Mesenchymal stem cell (in vitro differentiated cells and primary cell): ENCODE measurements around the gene PLXNA2.

Experiments used
- DNase-seq: peaks from one replicate; pipeline ENCODE4 v3.0.0-alpha.2; 2013
- H2AFZ ChIP-seq: one replicate; pipeline ENCODE4 v1.6.1; 2013; ENCODE audit warnings: low read depth, mild to moderate bottlenecking, control low read depth, inconsistent platforms, low read length, moderate library complexity
- H2AK5ac ChIP-seq: 2 replicates; pipeline ENCODE4 v1.6.1; 2013; ENCODE audit warnings: low read length, moderate library complexity, mild to moderate bottlenecking, inconsistent platforms; ENCODE audit not compliant: severe bottlenecking
- H2BK120ac ChIP-seq: one replicate; pipeline ENCODE4 v1.6.1; 2013; ENCODE audit warnings: low read depth, mild to moderate bottlenecking, inconsistent platforms, low read length, moderate library complexity
- H2BK12ac ChIP-seq, 2 experiments: one replicate each; pipeline ENCODE4 v1.6.1; 2013; ENCODE audit warnings: inconsistent platforms in 2 of 2, low read length in 2 of 2, mild to moderate bottlenecking in 2 of 2, moderate library complexity in 2 of 2, control low read depth in 1 of 2
- H2BK15ac ChIP-seq: one replicate; pipeline ENCODE4 v1.6.1; 2013; ENCODE audit warnings: mild to moderate bottlenecking, low read depth, inconsistent platforms; ENCODE audit not compliant: poor library complexity, severe bottlenecking
- H2BK5ac ChIP-seq: 2 replicates; pipeline ENCODE4 v1.6.1; 2013; ENCODE audit warnings: low read depth, mild to moderate bottlenecking, low read length, control low read depth, inconsistent platforms; ENCODE audit not compliant: poor library complexity, severe bottlenecking
- H3K14ac ChIP-seq, 2 experiments: one replicate each; pipeline ENCODE4 v1.6.1; 2013; ENCODE audit warnings: inconsistent platforms in 2 of 2, low read length in 2 of 2, control low read depth in 1 of 2, mild to moderate bottlenecking in 1 of 2, moderate library complexity in 1 of 2
- H3K18ac ChIP-seq, 2 experiments: one replicate each; pipeline ENCODE4 v1.6.1; 2013; ENCODE audit warnings: inconsistent platforms in 2 of 2, low read length in 2 of 2, control low read depth in 1 of 2, low read depth in 1 of 2, mild to moderate bottlenecking in 1 of 2
- H3K23ac ChIP-seq, 2 experiments: one replicate each; pipeline ENCODE4 v1.6.1; 2013; ENCODE audit warnings: inconsistent platforms in 2 of 2, low read length in 2 of 2, mild to moderate bottlenecking in 2 of 2, moderate library complexity in 2 of 2, control low read depth in 1 of 2
- H3K27ac ChIP-seq: 2 replicates; pipeline ENCODE4 v1.5.1; 2013; ENCODE audit warnings: mild to moderate bottlenecking, moderate library complexity, low read length, control low read depth, inconsistent platforms; ENCODE audit not compliant: poor library complexity, severe bottlenecking
- H3K27me3 ChIP-seq, 2 experiments: 2 replicates each; pipeline versions ENCODE4 v1.6.1 to v1.7.0; 2013; ENCODE audit warnings: low read length in 2 of 2, mild to moderate bottlenecking in 2 of 2, moderate library complexity in 2 of 2, control low read depth in 1 of 2, inconsistent platforms in 1 of 2; ENCODE audit not compliant: control insufficient read depth in 1 of 2, insufficient read depth in 1 of 2
- H3K36me3 ChIP-seq, 2 experiments: 2 replicates each; pipeline versions ENCODE4 v1.6.1 to v1.7.0; 2013; ENCODE audit warnings: low read length in 2 of 2, control low read depth in 1 of 2, inconsistent platforms in 1 of 2, low read depth in 1 of 2, mild to moderate bottlenecking in 1 of 2; ENCODE audit not compliant: insufficient read depth in 2 of 2, control insufficient read depth in 1 of 2
- H3K4ac ChIP-seq, 2 experiments: one replicate each; pipeline ENCODE4 v1.6.1; 2013; ENCODE audit warnings: inconsistent platforms in 2 of 2, low read length in 2 of 2, mild to moderate bottlenecking in 2 of 2, moderate library complexity in 2 of 2, control low read depth in 1 of 2, low read depth in 1 of 2
- H3K4me1 ChIP-seq: 2 replicates; pipeline ENCODE4 v1.6.1; 2013; ENCODE audit warnings: low read depth, low read length, control low read depth; ENCODE audit not compliant: control insufficient read depth, insufficient read depth
- H3K4me2 ChIP-seq: 2 replicates; pipeline ENCODE4 v1.6.1; 2013; ENCODE audit warnings: low read length, mild to moderate bottlenecking, inconsistent platforms; ENCODE audit not compliant: poor library complexity, severe bottlenecking
- H3K4me3 ChIP-seq, 2 experiments: 2 replicates each; pipeline versions ENCODE4 v1.5.1 to v1.7.0; 2013; ENCODE audit warnings: low read length in 2 of 2, mild to moderate bottlenecking in 2 of 2, control low read depth in 1 of 2, low read depth in 1 of 2; ENCODE audit not compliant: insufficient read depth in 1 of 2
- H3K79me1 ChIP-seq: replicated peaks from 2 replicates; pipeline ENCODE4 v1.6.1; 2013; ENCODE audit warnings: mild to moderate bottlenecking, control low read depth, low read length, inconsistent platforms; ENCODE audit not compliant: poor library complexity, severe bottlenecking
- H3K9ac ChIP-seq: 2 replicates; pipeline ENCODE4 v1.7.0; 2013; ENCODE audit warnings: mild to moderate bottlenecking, low read length, moderate library complexity
- H3K9me3 ChIP-seq: 2 replicates; pipeline ENCODE4 v1.7.0; 2013; ENCODE audit warnings: mild to moderate bottlenecking, low read length; ENCODE audit not compliant: control insufficient read depth
- H4K8ac ChIP-seq: one replicate; pipeline ENCODE4 v1.6.1; 2013; ENCODE audit warnings: inconsistent platforms, mild to moderate bottlenecking, low read length, moderate library complexity
- H4K91ac ChIP-seq: one replicate; pipeline ENCODE4 v1.6.1; 2013; ENCODE audit warnings: mild to moderate bottlenecking, low read length, inconsistent platforms
- WGBS: methylation state at CpG from one replicate; pipeline ENCODE4 v1.1.7; 2013; ENCODE audit warnings: mixed read lengths; 5-methylcytosine and 5-hydroxymethylcytosine counted together

The PLXNA2 gene

DNA sequence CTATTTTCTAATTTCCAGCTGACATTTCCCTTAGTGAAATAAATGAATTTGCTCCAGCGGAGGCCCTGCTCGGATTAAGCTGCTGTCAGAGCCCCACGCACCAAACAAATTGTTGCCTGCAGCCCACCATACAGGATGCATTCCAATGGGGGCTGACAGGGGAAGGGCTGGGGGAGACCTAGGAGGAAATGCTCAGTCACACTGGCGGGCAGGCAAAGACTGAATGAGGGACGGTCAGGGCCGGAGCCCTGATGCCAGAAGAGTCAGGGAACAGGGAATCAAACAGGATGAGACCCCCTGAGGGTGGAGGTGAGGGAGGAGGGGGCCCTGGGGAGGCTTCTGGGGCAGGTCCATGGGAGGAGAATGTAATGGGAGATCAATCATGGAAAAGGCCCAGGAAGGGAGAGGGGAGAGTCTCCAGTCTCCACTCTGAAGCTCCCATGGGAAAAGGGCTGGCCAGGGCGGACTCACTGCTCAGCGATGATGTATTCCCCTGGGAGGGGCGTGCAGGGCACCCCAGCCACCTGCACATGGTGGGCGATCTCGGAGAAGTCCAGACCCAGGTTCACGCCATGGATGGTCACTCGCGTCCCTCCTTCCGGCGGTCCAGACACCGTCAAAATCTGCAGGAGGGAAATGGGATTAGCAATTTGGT, 183.8 kb downstream of the PLXNA2 start:
- no peak for DNase-seq
- Histone ChIP-seq H3K27ac (no peak overlapping the region), H3K4ac (no peak overlapping the region), H3K9ac (no peak overlapping the region), H4K8ac (no peak overlapping the region), H3K23ac (no peak overlapping the region), H2BK120ac (no peak overlapping the region), H3K79me1 (no peaks in the 10 kb centered on the region), H2AK5ac (no peak overlapping the region), H3K36me3 (peaks cover 0 to 3% of the 10 kb centered on the region in 2 experiments), H4K91ac (no peak overlapping the region), H2BK12ac (no peak overlapping the region), H3K9me3 (no peaks in the 10 kb centered on the region), H2AFZ (no peak overlapping the region), H3K14ac (no peak overlapping the region), H3K27me3 (peaks cover 0 to 9% of the 10 kb centered on the region in 2 experiments), H2BK5ac (no peak overlapping the region), H3K4me1 (peaks cover 21% of the 10 kb centered on the region), H2BK15ac (no peak overlapping the region), H3K18ac (no peak overlapping the region), H3K4me2 (no peak overlapping the region), H3K4me3 (no peak overlapping the region)
- WGBS = 91% methylated on average over 17 of the region's 17 CpGs

GRCh38 chr1:208059409-208060001, 184.7 kb downstream of the PLXNA2 start:
- Histone ChIP-seq H2BK120ac (no peak overlapping the region), H3K4ac (no peak overlapping the region), H4K91ac (no peak overlapping the region), H3K14ac (no peak overlapping the region), H3K9ac (no peak overlapping the region), H3K4me1 (peaks cover 21% of the 10 kb centered on the region), H2BK5ac (no peak overlapping the region), H3K4me2 (no peak overlapping the region), H3K36me3 (peaks cover 0 to 3% of the 10 kb centered on the region in 2 experiments), H3K27ac (no peak overlapping the region), H3K18ac (no peak overlapping the region), H2BK12ac (no peak overlapping the region), H3K4me3 (no peak overlapping the region), H3K79me1 (no peaks in the 10 kb centered on the region), H2AFZ (no peak overlapping the region), H3K9me3 (no peaks in the 10 kb centered on the region), H4K8ac (no peak overlapping the region), H3K23ac (no peak overlapping the region), H2AK5ac (no peak overlapping the region), H3K27me3 (peaks cover 0 to 9% of the 10 kb centered on the region in 2 experiments), H2BK15ac (no peak overlapping the region)
- 67% methylated on average over 6 of the region's 6 CpGs for WGBS
- no peak for DNase-seq

- Histone ChIP-seq H3K4ac (no peak overlapping the region), H3K79me1 (no peaks in the 10 kb centered on the region), H3K27ac (peak overlapping the region; percentile 21), H4K8ac (no peak overlapping the region), H3K14ac (no peak overlapping the region), H3K18ac (no peak overlapping the region), H3K23ac (no peak overlapping the region), H3K9ac (no peak overlapping the region), H3K4me1 (peaks cover 21% of the 10 kb centered on the region), H2AK5ac (no peak overlapping the region), H3K36me3 (peaks cover 0 to 3% of the 10 kb centered on the region in 2 experiments), H3K9me3 (no peaks in the 10 kb centered on the region), H3K4me3 (no peak overlapping the region), H3K27me3 (peaks cover 0 to 9% of the 10 kb centered on the region in 2 experiments), H2BK5ac (no peak overlapping the region), H2BK120ac (no peak overlapping the region), H2BK15ac (no peak overlapping the region), H2BK12ac (no peak overlapping the region), H2AFZ (no peak overlapping the region), H3K4me2 (no peak overlapping the region), H4K91ac (no peak overlapping the region)
- WGBS = 80% methylated on average over 2 of the region's 4 CpGs
- DNase-seq = no peak
Measured at GRCh38 chr1:208058756-208059155, 185.4 kb downstream of the PLXNA2 start.

- H3K36me3 ChIP-seq = peaks cover 0 to 3% of the 10 kb centered on the region in 2 experiments
- H3K23ac ChIP-seq = no peak overlapping the region
- no peak for DNase-seq
- no peak overlapping the region for H3K14ac ChIP-seq
- H4K8ac ChIP-seq = no peak overlapping the region
- no peak overlapping the region for H2AFZ ChIP-seq
- H2BK15ac ChIP-seq = no peak overlapping the region
- no peak overlapping the region for H3K18ac ChIP-seq
- no peak overlapping the region for H2BK5ac ChIP-seq
- H3K4me3 ChIP-seq = no peak overlapping the region
- H4K91ac ChIP-seq = no peak overlapping the region
- H3K9me3 ChIP-seq = no peaks in the 10 kb centered on the region
- WGBS = 91% methylated on average over 12 of the region's 12 CpGs
- no peak overlapping the region for H3K4me2 ChIP-seq
- H3K27me3 ChIP-seq = peaks cover 0 to 9% of the 10 kb centered on the region in 2 experiments
- no peak overlapping the region for H3K9ac ChIP-seq
- H3K79me1 ChIP-seq = no peaks in the 10 kb centered on the region
- H3K27ac ChIP-seq = peak overlapping the region; percentile 21
- peaks cover 21% of the 10 kb centered on the region for H3K4me1 ChIP-seq
- no peak overlapping the region for H3K4ac ChIP-seq
- H2BK120ac ChIP-seq = no peak overlapping the region
- no peak overlapping the region for H2AK5ac ChIP-seq
- H2BK12ac ChIP-seq = no peak overlapping the region
Measured at GRCh38 chr1:208058267-208058666, 185.9 kb downstream of the PLXNA2 start.
